Parathyroid adenoma (tissue), 2 donors: Measurements from ENCODE around the gene TMCO6.
"Not testable (repeated sequence)": the region's sequence is repeated elsewhere in the genome, so short reads cannot be mapped to it uniquely, and the experiment has no call there.

Source experiments
- H2AFZ ChIP-seq: fragments of 300-600 bp; sonication (generic); one replicate; pipeline ENCODE4 v1.7.0; 2017; ENCODE audit warnings: antibody characterized with exemption, mild to moderate bottlenecking
- H3K27ac ChIP-seq: fragments of 300-600 bp; sonication (generic); one replicate; pipeline ENCODE4 v1.7.0; 2017
- H3K27me3 ChIP-seq: fragments of 300-600 bp; sonication (generic); one replicate; pipeline ENCODE4 v1.7.0; 2017; ENCODE audit warnings: low read length; ENCODE audit not compliant: control insufficient read depth, insufficient read depth
- H3K36me3 ChIP-seq: fragments of 300-600 bp; sonication (generic); one replicate; pipeline ENCODE4 v1.7.0; 2017; ENCODE audit warnings: low read length; ENCODE audit not compliant: control insufficient read depth, insufficient read depth
- H3K4me1 ChIP-seq: fragments of 300-600 bp; sonication (generic); one replicate; pipeline ENCODE4 v1.7.0; 2017; ENCODE audit warnings: control low read depth
- H3K4me2 ChIP-seq: fragments of 300-600 bp; sonication (generic); one replicate; pipeline ENCODE4 v1.7.0; 2017; ENCODE audit warnings: low read length
- H3K4me3 ChIP-seq: fragments of 300-600 bp; sonication (generic); one replicate; pipeline ENCODE4 v1.7.0; 2017; ENCODE audit warnings: low read depth, low read length
- H3K79me2 ChIP-seq: fragments of 300-600 bp; sonication (generic); one replicate; pipeline ENCODE4 v1.7.0; 2017; ENCODE audit warnings: control low read depth
- H3K9ac ChIP-seq: fragments of 300-600 bp; sonication (generic); one replicate; pipeline ENCODE4 v1.7.0; 2017; ENCODE audit warnings: mild to moderate bottlenecking
- H3K9me3 ChIP-seq: fragments of 300-600 bp; sonication (generic); one replicate; pipeline ENCODE4 v1.7.0; 2017; ENCODE audit warnings: low read length; ENCODE audit not compliant: control insufficient read depth
- CTCF ChIP-seq: fragments of 300-600 bp; sonication (generic); IDR thresholded peaks from one replicate; pipeline ENCODE4 v1.7.0; 2017; ENCODE audit warnings: antibody characterized with exemption, mild to moderate bottlenecking
- donor health status: primary hyperparathyroidism.

Gene TMCO6

GRCh38 chr5:140595538-140596300 is 43.5 kb upstream of the TMCO6 start:
- Histone ChIP-seq H3K27me3 (no peaks in the 10 kb centered on the region), H3K79me2 (no peaks in the 10 kb centered on the region), H3K9ac (no peak overlapping the region), H3K36me3 (no peaks in the 10 kb centered on the region), H3K27ac (no peak overlapping the region), H3K4me3 (no peak overlapping the region), H2AFZ (no peak overlapping the region), H3K4me2 (no peak overlapping the region), H3K9me3 (no peaks in the 10 kb centered on the region), H3K4me1 (peaks cover 5% of the 10 kb centered on the region)
- no peak for TF ChIP-seq CTCF

DNA sequence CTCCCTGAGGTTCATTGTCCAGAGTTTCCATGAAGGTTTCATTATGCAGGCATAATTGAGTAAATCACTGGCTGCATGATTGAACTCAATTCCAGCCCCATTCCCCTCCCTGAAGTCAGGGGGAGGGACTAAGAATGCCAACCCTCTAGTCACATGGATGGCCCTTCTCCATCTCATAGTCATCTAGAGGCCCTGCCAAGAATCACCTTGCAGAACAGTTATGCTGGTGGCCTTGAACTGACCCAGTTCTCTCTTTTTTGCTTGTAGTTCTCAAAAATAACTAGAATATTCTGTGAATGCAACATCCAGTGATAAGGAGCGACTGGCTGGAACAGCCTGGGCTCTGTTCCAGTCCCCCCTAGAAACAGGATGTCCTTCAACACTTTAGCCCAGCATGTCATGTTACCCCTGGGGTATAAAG is 42.9 kb upstream of the TMCO6 start:
- Histone ChIP-seq H3K4me2 (no peak overlapping the region), H3K27ac (peak overlapping the region; percentile 11), H3K9me3 (no peaks in the 10 kb centered on the region), H2AFZ (peak overlapping the region; percentile 38), H3K79me2 (no peaks in the 10 kb centered on the region), H3K36me3 (no peaks in the 10 kb centered on the region), H3K4me3 (no peak overlapping the region), H3K9ac (no peak overlapping the region), H3K4me1 (peaks cover 5% of the 10 kb centered on the region), H3K27me3 (no peaks in the 10 kb centered on the region)
- no peak for TF ChIP-seq CTCF

DNA sequence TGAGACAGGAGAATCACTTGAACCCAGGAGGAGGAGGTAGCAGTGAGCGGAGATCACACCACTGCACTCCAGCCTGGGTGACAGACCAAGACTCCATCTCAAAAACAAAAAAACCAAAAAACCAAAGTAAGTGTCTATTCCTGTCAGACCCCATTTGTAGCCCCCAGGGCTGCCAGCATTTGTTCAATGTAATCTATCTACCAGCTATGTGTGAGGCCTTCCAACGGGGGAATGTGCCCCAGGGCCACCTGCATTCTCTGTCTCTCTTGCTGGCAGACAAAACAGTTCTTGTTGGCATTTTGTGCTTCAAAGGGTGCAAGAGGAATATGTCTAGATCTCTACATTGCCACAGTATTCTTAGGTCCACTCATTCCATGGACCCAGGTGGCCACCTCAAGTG is 40.4 kb upstream of the TMCO6 start:
- H2AFZ ChIP-seq: no peak overlapping the region
- no peak overlapping the region for H3K9ac ChIP-seq
- no peaks in the 10 kb centered on the region for H3K9me3 ChIP-seq
- no peak overlapping the region for H3K4me2 ChIP-seq
- TF ChIP-seq CTCF: no peak
- H3K36me3 ChIP-seq: no peaks in the 10 kb centered on the region
- no peak overlapping the region for H3K27ac ChIP-seq
- H3K79me2 ChIP-seq: no peaks in the 10 kb centered on the region
- H3K4me1 ChIP-seq: peaks cover 5% of the 10 kb centered on the region
- H3K27me3 ChIP-seq: no peaks in the 10 kb centered on the region
- H3K4me3 ChIP-seq: no peak overlapping the region

GRCh38 chr5:140600096-140600495 is 39.2 kb upstream of the TMCO6 start:
- no peaks in the 10 kb centered on the region for H3K27me3 ChIP-seq
- no peak overlapping the region for H2AFZ ChIP-seq
- no peak overlapping the region for H3K27ac ChIP-seq
- H3K4me2 ChIP-seq: no peak overlapping the region
- H3K9ac ChIP-seq: no peak overlapping the region
- H3K9me3 ChIP-seq: no peaks in the 10 kb centered on the region
- no peaks in the 10 kb centered on the region for H3K79me2 ChIP-seq
- H3K4me1 ChIP-seq: peaks cover 5% of the 10 kb centered on the region
- H3K4me3 ChIP-seq: no peak overlapping the region
- H3K36me3 ChIP-seq: no peaks in the 10 kb centered on the region
- no peak for TF ChIP-seq CTCF

- Histone ChIP-seq H3K27ac (no peak overlapping the region), H3K9me3 (no peaks in the 10 kb centered on the region), H3K27me3 (no peaks in the 10 kb centered on the region), H3K79me2 (no peaks in the 10 kb centered on the region), H3K4me3 (no peak overlapping the region), H3K9ac (no peak overlapping the region), H3K4me2 (no peak overlapping the region), H3K36me3 (no peaks in the 10 kb centered on the region), H2AFZ (no peak overlapping the region), H3K4me1 (no peaks in the 10 kb centered on the region)
- TF ChIP-seq CTCF: no peak
Observed at GRCh38 chr5:140602147-140602546, 37.1 kb upstream of the TMCO6 start.

- H3K27ac ChIP-seq, H3K27me3 ChIP-seq, H3K9ac ChIP-seq: not testable (repeated sequence)
Observed at GRCh38 chr5:140603446-140603698, 35.9 kb upstream of the TMCO6 start.

More at GRCh38 chr5:140603446-140603698, 35.9 kb upstream of the TMCO6 start:
- H3K4me1 ChIP-seq, H2AFZ ChIP-seq, H3K79me2 ChIP-seq, H3K4me2 ChIP-seq, H3K4me3 ChIP-seq, H3K36me3 ChIP-seq, H3K9me3 ChIP-seq: not testable (repeated sequence)
